Stimulated activated CD4-positive, alpha-beta T cell treated with anti-CD3 and anti-CD28 coated beads, TNF-alpha, amount 100 ng/mL, for 48 hours (primary cell): ENCODE measurements around the gene PSMD6.

ENCODE experiments used
- DNase-seq, 3 donors: peaks; one replicate each; pipeline ENCODE4 v3.0.0-alpha.2; 2020; ENCODE audit warnings: low read depth in 3 of 3

The PSMD6 gene

DNA sequence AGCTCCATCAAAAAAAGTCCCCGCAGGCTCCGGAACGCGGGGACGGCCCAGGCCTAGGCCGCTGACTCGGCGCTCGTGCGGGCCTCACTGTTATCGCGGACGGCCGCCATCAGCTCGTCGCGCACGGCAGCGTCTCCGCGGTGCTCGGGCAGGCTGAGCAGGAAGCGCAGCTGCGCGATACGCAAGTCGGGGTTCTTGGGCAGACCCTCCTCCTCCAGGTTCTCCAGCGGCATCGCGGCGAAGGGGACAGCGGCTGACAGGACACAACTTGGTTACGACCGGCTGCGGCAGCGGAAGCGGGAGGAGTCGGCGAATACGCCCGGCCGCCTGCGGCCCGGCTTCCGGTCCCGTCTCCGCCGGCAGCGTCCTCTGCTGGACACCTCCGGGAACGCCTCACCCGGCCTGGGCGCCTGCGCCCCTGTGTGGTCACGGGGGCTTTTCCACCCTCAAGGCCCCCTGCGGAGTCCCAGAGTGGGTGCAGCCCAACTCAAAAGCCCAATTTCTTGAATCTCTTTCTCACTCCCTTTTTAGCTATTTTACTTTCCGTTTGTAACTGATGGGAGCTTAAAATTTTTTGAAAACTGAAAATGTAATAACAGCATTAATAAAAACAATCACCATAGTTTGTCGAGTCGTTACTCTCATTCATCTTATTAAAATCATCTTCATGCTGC, at the start of gene PSMD6:
Gene PSMD6, minus strand, starts transcription at position 308 of the 674 bp plus-strand sequence. Its CDS starts 75 bp downstream, at position 233.
- DNase-seq: peak; percentile 87

DNA sequence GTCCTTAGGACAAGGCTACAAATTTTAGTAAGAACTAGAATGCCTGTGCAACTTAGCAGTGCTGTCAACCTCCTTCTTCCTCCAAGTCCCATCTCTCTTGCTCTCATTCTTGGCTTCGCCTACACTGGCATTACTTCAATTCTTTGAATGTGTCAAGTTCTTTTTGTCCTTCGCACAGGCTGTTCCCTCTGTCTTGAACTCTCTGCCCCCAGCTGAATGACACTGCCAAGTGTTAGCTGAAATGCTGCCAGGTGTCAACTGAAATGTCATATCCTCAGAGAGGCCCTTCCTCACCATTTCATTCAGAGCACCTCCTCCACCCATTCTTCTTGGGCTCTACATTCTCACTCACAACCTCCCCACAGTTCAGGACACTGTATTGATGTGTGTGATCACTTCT, 48.8 kb upstream of the PSMD6 start:
- DNase-seq: no peak

DNA sequence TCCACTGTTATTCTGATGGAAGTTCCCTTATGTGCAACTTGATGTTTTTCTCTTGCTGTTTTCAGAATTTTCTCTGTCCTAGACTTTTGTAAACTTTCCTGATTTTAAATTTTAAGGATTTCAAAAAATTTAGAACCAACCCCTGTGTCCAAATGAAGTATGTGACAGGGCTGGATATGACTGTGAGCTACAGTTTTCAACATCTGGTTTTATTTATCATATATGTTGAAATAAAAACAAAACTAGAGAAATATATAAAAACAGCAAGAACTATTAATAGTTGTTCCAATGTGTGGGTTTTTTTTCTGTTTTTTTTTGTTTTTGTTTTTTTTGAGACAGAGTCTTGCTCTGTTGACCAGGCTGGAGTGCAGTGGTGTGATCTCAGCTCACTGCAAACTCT, 47.4 kb upstream of the PSMD6 start:
- no peak for DNase-seq

DNA sequence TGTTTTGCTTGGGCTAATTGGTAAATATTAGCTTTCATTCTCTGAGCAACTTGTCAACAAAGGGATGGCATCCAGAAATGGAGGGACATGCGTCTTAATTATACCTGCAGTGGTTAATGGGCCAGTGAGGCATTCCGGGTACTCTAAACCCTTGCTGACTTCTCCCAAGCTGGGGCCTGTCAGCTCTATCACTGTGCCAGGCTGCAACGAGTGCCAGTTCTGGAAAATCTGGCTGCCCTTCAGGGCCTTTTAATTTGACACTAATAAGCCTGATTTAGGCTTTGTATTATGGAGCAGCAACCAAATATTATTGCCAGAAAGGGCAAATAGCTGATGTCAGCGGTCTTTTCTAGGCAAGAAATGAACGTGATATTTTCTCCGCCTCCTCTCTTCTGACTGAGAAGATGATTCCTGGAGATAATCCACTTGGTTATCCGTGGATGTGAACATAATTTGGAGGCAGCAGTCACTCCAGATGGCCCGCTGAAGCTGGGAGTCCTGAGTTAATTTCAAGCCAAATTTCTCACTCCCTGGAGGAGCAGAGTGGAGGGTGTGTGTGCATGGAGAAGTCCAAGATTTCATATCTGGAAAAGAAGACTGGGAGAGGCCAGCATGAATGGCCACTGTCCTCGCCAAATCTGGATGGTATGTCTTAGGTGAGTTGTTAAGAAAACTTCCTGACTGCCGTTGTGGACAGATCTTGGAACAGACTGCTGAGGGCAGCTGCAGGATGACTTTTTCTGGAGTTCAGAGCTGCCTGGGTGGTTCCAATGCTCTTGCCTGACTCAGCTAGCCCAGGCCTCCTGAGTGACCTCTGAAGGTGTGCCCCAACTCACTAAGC, 44.4 kb upstream of the PSMD6 start:
- no peak for DNase-seq

DNA sequence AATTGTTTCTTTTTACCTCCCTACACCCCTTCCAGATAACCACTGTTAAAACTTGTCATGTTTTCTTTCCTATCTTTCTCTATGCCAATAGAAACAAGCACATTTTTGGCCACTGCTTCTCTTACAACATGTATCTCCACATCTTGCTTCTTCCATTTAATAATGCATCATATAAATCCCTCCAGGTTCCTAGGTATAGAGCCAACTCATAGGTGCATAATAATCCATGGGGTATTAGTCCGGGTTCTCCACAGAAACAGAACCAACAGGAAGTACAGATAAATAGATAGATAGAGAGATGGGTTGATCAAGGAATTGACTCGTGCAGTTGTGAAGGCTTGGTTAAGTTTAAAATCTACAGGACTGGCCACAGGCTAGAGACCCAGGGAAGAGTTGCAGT, 41.5 kb upstream of the PSMD6 start:
- DNase-seq: no peak

DNA sequence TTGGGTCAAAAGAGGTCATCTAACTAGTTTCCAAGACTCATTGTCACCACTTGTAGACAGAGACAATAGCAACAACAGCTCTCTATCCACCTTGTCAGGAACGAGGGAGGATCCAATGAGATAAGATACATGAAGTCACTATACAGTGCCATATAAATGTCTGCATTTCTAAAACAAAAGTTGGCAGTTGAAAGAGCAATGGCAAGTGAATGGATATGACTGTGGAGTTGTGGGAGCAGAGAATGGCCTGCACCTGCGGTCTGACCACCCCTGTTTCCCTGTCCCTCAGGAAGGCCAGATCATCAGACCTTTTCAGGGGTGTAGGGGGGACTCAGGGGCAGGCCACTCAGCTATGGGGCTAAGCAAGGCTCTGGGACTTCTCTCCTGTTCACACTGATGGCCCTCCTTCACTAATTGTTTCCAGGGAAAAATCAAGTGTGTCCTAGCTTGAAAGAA, 40.7 kb upstream of the PSMD6 start:
- no peak for DNase-seq

DNA sequence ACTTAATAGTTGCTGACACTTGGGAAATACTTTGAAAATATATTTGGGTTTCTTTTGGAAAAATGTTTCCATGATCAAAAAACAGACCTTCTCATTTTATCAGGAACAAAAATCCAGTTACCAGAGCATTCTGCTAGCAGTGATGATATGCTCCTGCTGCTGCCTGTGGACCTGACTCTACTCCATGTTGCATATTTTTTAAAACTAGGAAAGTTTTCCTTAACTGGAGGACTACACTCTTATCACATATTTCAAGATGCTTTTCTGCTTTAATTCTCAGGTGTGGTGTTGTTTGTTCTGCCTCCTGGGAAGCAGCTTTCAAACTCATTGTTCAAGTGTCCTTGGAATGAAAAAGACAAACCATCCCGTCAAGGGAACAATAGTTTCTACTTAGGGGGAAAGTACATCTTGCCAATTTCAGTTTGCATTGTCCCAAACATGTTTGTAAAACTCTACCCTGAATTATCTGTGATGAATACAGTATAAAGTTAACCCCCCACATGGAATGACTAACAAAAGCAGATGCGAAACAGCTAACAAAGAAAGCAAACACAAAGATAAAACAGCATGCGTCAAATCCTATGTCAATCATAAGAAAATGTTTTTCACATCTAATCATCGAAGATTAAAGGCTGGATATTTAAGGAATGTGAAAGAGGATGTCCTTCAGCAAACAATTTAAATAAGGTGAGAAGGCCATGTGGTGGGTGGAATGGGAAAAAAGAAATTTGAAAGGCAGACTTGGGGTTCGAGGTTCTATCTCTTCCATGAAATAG, 40.1 kb upstream of the PSMD6 start:
- no peak for DNase-seq

DNA sequence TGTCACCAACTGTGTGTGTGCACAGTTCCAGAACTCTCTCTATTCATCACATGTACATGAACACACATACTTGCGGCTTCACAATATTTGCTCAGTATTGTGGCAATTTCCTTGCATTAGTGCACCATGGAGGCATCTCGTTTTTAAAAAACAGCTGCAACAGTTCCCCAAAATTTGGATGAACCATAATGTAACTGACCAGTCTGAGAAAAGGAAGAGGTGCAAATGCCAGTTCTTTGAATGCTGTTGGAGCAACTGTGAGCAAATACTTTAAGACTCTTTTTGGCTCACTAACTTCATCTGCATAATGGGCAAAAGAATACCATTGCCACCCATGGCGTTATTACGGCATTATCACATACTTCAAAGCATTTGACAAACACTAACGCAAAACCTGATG, 38.3 kb upstream of the PSMD6 start:
- no peak for DNase-seq

DNA sequence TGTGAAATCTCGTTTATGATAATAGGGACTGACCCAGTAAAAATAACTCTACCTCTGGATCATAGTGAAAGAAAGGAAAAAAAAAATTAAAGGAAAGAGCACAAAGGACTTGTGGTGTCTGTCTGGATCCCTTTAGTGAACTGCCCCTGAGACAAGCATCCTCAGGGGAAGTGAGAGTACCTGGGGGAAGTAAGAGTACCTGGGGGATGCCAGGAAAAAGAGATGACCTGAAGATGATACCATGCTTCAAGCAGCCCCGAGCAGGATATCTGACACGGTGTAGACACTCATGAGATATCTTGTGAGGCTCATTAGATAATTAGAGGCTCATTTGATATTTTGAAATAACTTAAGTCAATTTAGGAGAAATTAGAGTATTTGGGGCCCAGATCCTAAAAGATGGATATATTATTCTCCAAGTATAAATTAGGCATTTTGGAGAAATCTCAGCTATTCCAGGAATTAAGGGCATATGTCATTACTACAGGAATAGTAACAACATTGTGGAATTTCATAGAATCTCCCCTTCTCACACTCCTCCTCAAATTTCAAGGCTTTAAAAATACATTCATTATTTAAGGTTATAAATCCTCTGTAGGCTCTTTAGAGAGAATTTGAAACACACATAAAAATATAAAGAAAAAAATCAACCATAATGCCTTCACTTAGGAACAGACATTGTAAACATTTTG, 36.3 kb upstream of the PSMD6 start:
- DNase-seq: no peak

DNA sequence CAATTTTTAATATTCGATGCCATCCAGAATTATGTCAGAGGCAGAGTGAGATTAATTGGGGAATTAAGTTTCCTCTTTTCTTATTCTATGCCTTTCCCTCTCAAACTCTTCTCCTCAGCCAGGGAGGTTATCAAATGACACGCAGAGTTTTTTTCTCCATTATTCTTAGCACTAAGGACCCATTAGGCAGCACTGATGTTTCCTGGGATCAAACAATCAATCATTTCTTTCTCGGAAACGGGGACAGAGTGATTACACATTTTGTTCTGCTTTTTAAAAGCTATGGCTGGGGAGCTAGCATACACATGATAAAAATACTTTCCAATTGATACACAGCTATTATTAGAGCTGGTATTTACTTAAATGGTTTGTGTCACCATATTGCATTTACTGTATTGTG, 35.3 kb upstream of the PSMD6 start:
- no peak for DNase-seq

DNA sequence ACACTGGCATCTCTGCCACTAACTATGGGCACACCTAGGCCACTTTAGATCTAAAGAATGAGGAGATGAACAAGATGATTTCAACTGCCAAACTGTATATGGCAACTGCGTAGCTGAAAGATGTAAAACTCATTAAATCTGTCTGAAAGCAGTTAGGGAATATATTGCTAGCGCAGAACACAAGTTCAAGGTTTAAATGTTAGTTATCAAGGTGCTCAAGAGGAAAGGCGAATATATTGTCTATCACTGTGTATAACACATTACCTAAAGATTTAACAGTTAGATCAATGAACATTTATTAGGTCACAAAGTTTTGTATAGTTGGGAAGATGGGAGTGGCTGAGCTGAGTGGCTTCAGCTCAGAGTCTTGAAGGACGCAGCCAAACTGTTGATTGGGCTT, 33.9 kb upstream of the PSMD6 start:
- DNase-seq: no peak

DNA sequence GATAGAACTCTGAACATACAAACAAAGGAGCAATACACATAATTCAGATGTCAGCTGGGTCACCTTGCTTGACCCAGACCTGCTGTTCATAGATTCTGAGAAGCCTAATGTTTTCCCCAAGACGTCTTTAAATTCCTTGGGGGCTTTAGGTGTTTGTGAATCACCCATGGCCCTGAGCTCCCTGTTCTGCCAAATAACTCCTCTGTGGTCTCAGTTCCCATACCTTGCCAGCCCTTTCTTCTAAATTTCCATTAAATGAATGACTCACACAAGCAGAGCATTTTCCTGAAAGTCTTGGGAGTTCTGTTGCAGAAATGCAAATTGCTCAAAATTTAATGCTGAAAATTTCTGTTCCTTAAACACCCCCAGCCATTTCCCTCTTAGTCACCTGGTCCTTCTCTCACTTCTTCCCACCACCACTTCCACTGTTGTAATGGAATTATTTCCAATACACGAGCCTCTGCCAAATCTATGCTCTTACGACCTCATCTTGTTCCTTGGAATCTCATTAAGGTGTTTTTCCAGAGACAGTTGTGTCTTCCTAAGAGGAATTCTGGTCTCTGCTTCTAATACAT, 33.4 kb upstream of the PSMD6 start:
- no peak for DNase-seq

DNA sequence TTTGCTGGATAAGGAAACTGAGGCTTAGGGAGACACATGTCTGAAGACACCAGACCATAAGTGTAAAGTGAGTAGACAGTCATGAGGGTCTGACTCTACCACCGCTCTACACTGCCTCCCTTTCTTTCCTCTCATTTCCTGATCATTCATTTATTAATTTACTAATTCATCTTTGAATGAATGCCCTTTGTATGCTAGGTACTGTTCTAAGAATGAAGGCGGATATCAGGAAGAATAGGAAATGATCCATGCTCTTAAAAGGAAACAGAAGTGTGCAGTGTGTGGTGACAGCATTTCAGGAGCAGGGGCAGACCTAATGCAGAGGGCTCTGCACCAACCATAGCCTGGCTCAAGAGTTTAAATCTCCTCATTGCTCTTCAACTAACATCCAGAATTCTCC, 31.8 kb upstream of the PSMD6 start:
- no peak for DNase-seq

DNA sequence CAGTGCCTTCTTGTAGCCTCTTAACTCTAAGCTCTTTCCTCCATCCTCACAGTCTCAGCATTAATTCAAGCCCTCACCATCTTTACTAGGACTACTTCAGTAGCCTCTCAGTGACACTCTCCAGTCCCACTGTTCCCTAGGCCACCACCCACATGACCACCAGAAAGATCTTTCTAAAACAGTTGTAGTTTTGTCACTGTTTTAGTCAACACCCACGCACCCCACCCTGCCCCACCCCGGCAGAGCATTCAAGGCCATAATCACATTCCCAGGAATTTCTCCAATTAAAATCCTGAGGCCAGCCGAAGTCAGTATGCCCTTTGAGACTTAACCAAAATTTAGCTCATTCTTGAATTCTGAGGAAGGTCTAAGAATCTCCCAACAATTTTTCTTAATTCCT, 31.2 kb upstream of the PSMD6 start:
- DNase-seq: no peak

DNA sequence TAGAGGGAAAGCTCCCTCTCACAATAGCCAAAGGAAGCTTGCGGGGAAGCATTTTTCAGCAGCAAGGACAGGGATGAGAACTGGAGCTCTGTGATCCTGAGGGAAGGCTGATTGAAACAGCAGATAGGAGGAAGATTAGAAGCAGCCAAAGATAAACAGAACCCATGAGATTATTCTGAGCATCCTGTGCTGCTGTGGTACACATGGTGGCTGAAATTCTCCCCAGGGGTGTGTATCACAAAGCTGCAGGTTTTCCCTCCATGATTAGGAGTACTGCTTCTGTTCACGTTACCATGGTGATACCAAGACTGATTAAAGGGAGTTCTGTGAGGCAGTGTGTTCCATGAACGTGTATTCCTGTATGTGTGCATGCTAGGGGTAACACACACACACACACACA, 30.3 kb upstream of the PSMD6 start:
- no peak for DNase-seq

DNA sequence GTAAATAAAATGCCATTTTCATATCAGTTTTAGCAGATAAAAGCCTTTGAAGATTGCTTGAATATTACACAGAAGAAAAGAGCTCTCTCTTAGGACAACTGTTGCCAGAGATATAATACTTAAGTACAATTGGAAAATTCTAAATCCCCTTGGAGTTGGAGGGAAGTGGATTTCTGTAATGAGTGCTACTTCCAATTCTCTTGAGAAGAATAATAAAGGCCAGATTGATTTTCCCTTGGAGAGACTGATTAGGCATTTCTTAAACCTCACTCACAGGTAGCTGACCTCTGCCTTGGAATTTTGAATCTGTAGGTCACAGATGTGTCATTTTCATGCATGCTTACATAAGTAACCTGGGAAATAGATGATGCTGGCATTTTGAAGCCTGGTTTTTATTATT, 29.8 kb upstream of the PSMD6 start:
- no peak for DNase-seq

DNA sequence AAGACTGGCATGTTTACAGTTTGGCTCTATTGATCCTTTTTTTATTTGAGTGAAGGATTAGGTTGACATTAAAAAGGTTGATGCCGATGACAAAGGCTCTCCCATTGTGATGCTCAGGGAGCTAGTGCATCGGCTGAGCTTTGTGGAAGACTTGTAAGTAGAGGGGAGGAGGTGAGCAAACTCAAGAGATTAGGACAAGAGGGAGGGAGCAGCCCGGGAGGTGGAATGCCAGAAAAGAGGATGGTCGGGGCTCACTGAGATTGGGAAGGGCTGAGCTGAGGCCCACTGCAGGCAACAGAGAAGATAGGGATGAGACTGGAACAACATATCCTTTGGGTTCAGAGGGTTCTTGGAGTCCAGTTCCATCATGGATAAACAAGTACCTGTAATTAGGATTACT, 26.5 kb upstream of the PSMD6 start:
- no peak for DNase-seq

DNA sequence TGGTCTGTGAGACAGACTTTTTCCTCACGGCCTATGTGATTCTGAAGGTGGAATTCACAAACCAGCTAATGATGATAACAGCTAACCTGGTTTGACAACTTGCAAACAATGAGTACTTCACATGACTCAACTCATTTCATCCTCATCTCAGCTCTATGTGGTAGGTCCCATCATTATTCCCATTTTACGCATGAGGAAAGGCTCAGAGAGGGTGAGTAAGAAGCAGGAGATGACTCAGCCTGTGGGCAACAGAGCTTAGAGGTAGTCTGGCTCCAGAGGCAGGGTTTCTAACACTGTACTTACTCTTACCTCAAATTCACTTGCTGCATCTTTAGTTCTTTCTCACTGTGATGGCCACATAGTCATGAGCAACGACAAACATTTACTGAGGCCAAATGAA, 25.8 kb upstream of the PSMD6 start:
- no peak for DNase-seq

DNA sequence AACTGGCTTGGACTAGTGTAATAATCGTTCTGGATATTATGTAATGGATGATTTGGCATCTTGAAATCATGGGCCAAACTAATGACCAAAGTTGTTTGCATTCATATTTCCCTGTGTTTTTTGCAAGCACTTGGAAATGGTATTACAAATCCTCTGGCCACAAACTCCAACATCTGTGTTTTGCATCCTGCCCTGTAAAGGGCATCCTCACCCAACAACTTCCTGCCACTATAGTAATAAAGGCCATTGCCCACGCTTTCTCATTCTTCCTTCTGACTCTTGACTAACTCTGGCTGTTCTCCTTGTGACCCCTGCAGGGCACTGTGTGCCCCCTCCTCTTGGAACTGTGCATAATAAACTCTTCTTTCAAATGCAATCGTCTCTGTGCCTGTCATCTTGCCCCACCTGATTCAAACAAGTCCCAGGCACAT, 25.4 kb upstream of the PSMD6 start:
- DNase-seq: no peak

DNA sequence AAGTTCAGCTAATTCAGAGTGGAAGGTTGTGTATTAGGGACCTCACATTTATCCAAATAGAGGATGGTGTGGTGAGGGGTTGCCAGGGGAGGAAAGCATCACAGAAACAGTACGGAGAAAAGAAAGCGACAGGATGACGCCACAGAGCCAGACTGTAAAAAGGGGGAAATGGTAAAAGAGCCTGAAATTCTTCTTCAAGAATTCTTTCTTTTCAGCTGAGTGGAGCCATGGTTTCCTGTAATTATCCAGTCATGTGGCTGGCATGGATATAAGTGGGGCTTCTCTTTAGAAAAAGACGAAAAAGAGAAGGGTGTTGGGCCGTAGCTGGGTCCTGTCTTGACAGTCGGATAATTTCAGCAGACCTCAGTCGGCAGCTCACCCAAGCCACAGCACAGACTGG, 24.5 kb upstream of the PSMD6 start:
- no peak for DNase-seq

DNA sequence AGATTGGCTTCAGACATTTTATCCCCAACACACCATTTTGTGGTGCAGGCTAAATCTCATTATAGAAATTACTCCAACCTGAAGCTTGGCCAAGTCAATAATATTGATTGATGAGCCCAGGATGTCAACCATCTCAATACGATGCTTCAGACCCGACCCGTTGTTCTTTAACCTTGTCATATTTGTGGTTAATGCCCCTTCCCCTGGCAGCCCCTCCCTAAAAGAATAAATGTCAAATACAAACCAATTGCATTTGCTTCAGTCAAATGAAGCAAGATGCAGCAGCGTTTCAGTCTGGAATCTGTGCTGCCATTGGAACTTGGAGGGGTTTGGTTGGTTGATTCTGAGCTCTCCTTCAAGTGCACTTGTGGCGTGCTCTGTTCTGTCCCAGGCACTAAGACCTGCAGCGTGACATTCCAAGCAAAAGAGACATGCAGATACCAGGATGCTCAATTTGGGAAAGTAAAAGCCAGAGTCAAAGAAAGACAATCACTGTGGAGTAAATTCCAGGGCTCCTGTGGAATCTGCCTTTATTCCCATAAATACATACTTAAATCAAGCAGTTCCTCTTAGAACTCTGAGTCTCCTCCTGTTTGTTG, 23.8 kb upstream of the PSMD6 start:
- DNase-seq: no peak
